C4-2B (cell line): ENCODE measurements around the gene AGAP1.

Experiments used
- H3K27ac ChIP-seq: fragments of 450-650 bp; 2 replicates; pipeline ENCODE4 v1.5.1; 2017
- ZFX ChIP-seq: fragments of 450-650 bp; IDR thresholded peaks from 2 replicates; pipeline ENCODE4 v1.6.1; 2017
- TF ChIP-seq, protein P1 (sequence below): fragments of 450-650 bp; conservative IDR thresholded peaks from 2 replicates; pipeline ENCODE4 v1.5.1; 2017; ENCODE audit warnings: mild to moderate bottlenecking

AGAP1 gene

DNA sequence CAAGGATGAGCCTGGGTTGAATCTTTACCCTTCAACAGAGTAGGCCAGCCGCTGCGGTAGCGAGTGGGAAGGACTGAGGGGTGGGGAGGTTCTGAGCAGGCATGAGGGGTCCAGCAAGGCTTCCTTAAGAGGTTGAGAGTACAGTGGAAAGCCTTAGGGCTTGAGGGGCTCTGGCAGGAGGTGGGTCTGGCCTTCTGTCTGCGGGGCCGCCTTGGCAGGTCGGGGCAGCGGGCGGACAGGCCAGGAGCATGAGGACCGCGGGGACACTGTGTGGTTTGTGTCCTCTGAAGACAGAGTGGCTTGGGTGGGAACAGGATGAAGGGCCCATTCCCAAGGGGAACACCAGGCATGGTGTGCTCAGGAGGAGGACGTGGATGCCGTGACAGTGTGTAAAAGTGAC, 250.3 kb downstream of the AGAP1 start:
- no peak for TF ChIP-seq ZFX
- TF ChIP-seq, protein P1, sequence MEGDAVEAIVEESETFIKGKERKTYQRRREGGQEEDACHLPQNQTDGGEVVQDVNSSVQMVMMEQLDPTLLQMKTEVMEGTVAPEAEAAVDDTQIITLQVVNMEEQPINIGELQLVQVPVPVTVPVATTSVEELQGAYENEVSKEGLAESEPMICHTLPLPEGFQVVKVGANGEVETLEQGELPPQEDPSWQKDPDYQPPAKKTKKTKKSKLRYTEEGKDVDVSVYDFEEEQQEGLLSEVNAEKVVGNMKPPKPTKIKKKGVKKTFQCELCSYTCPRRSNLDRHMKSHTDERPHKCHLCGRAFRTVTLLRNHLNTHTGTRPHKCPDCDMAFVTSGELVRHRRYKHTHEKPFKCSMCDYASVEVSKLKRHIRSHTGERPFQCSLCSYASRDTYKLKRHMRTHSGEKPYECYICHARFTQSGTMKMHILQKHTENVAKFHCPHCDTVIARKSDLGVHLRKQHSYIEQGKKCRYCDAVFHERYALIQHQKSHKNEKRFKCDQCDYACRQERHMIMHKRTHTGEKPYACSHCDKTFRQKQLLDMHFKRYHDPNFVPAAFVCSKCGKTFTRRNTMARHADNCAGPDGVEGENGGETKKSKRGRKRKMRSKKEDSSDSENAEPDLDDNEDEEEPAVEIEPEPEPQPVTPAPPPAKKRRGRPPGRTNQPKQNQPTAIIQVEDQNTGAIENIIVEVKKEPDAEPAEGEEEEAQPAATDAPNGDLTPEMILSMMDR: no peak
- H3K27ac ChIP-seq: no peak overlapping the region

DNA sequence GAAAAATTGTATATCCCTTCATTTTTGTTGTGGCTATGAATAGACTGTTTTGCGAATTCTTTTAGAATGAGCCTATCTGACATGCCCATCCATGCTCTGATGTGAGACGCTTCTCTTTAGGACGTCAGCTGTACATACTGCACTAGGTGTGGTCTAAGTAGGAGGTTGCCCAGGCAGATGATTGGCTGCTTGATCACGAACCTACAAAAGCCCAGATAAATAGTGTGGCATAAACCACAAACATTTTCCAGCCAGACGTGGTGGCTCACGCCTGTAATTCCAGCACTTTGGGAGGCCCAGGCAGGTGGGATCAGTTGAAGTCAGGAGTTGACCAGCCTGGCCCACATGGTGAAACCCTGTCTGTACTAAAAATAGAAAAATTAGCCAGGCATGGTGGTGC, 251.8 kb downstream of the AGAP1 start:
- TF ChIP-seq, protein P1: no peak
- no peak for TF ChIP-seq ZFX
- no peak overlapping the region for H3K27ac ChIP-seq

DNA sequence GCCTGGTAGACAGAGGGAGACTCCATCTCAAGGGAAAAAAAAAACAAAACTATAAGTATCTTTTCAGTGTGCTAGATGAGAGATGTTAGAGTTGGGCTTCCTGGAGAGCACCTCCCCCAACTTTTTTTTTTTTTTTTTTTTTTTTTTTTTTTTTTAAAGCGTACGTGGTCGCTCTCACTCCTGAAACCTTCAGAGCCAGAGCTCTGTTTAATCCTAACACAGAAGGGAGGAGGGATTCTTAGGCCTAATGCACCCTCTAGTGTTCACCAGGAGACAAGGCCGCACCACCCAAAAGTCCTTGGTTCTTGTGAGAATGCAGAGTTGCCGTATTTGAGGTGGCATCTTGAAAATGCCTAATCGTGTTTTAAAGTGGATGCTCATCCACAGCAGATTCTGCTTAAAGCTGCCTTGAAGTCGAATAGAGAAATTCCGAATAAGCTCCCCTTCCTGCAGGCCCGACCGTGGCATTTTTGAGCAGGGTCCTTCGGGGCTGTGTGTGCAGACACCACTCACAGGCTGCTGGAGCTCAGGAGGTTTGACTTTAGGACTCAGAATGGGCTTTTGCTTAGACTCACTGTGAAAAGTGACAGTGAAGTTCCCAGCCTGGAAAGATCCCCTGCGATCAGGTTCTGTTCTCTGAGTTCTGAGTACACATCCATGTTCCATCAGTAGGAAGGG, 252.6 kb downstream of the AGAP1 start:
- H3K27ac ChIP-seq: no peak overlapping the region
- TF ChIP-seq, protein P1: peak; percentile 80
- no peak for TF ChIP-seq ZFX

DNA sequence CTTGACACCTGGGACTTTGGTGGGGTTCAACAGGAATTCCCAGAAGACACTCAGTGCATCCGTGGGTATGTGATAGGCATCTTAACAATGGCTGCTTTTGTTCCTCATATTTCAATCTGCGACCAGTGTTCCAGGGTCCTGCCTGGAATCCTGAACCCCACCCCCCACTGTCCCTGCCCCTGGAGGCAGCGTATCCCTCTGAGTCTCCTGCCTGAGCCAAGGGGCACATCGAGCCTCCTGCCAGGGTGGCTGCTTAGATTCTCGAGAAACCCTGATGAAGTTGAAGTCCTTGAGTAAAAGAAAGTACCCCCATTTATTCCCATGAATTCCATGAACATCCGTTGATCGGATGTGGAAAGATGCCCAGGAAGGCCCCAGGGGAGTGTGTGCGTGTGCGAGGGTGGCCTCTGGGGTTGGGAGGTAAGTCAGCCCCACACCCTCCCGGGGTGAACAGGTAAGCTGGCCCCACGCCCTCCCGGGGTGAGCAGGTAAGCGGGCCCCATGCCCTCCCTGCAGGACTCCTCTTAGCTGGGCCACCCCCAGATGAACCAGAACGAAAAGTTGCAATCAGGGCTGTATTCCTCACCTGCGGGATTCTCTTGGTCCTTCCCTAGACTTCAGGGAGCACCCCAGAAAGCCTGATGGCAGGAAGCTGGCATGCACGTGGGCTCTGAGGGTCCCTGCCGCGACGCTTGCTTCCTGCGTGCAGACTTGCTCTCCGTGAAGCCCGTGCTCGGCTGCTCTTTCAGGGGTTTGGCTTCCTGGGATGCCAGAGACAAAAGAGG, 253.3 kb downstream of the AGAP1 start:
- H3K27ac ChIP-seq: no peak overlapping the region; the same call in 1 of the 2 replicates

DNA sequence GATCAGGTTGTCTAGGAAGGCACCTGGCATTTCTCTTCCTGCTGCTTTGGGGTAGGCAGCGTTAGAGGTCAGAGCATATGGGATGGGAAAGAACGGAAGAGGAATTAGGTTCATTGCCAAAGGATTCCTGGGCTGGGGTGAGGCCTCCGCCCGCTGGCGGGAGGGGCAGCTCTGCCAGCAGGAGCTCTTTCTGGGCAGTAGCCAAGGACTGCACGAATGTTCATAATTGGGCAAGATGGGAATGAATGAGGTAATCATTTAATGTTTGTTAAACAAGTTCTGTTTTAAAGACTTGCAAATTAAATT, 253.9 kb downstream of the AGAP1 start:
- TF ChIP-seq, protein P1: no peak
- no peak for TF ChIP-seq ZFX
- H3K27ac ChIP-seq: no peak overlapping the region; the same call in 1 of the 2 replicates

More for the DNA sequence above, 253.3 kb downstream of the AGAP1 start:
- TF ChIP-seq, protein P1: no peak
- no peak for TF ChIP-seq ZFX

DNA sequence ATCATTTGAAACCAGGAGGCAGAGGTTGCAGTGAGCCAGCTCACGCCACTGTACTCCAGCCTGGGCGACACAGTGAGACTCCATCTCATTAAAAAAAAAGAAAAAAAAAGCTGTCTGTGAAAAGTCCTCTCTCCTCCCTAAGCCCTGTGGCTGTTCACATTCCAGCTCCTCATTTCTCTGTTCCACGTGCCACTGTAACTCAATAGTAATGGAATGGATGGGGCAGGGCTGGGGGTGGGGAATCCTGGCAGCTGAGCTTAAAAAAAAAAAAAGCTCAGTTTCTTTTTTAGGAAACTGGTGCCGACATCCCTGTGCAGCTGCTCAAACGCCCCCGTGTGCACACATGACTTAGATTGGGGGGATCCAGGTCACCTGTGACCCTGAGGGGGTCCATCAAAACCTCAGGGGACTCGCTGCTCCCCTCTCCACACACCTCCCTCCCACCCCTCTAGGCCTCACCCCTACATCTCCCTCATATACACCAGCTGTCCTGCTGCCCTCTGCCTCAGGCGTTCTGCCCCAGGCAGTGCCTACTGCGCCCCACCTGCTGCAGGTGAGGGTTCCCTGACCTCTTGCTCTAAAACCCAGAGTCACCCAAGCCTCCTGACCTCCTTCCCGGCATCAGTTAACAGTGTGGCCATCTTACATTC, 255.4 kb downstream of the AGAP1 start:
- TF ChIP-seq, protein P1: no peak
- no peak for TF ChIP-seq ZFX
- no peak overlapping the region for H3K27ac ChIP-seq

DNA sequence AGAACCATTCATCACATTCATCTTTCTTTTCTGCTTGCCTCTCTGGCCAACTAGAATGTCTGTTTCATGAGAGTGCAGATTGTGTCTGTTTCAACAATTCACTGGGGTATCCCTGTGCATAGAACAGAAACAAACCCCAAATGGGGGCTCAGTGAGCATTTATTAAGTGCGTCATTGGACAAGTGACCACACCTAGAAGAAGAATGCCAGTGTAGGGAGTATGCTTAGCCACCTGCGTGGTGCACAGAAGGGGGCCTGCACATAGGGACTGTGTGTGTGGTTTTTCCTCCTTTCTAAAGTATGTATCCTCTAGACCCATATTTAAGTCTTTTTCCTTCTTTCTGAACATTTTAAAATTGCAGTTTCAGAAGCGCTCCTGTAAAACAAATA, 255.9 kb downstream of the AGAP1 start:
- H3K27ac ChIP-seq: no peak overlapping the region
- no peak for TF ChIP-seq ZFX
- TF ChIP-seq, protein P1: no peak
